HG03139 (cell line): ENCODE results near the gene TMEM131.

Experiments used
- ATAC-seq: cut with Tn5 transposase; IDR thresholded peaks from one replicate; pipeline ENCODE4 v1.9.1; 2021; ENCODE audit not compliant: unreplicated experiment

The TMEM131 gene

GRCh38 chr2:97769711-97770110, 226.0 kb downstream of the TMEM131 start:
- no peak for ATAC-seq

- no peak for ATAC-seq
Measured at GRCh38 chr2:97769308-97769707, 226.4 kb downstream of the TMEM131 start.

- ATAC-seq = no peak
Measured at GRCh38 chr2:97766567-97766966, 229.2 kb downstream of the TMEM131 start.

GRCh38 chr2:97765933-97766332, 229.8 kb downstream of the TMEM131 start:
- no peak for ATAC-seq

GRCh38 chr2:97764559-97765263, 231.0 kb downstream of the TMEM131 start:
- ATAC-seq = no peak

GRCh38 chr2:97763176-97763845, 232.4 kb downstream of the TMEM131 start:
- ATAC-seq = no peak

GRCh38 chr2:97761192-97761591, 234.6 kb downstream of the TMEM131 start:
- ATAC-seq = no peak

- ATAC-seq = no peak
Measured at GRCh38 chr2:97760480-97761049, 235.2 kb downstream of the TMEM131 start.

GRCh38 chr2:97759727-97760407, 235.9 kb downstream of the TMEM131 start:
- no peak for ATAC-seq

GRCh38 chr2:97758131-97758705, 237.5 kb downstream of the TMEM131 start:
- ATAC-seq = no peak

GRCh38 chr2:97757062-97757461, 238.7 kb downstream of the TMEM131 start:
- no peak for ATAC-seq

- ATAC-seq = no peak
Measured at GRCh38 chr2:97755491-97755890, 240.3 kb downstream of the TMEM131 start.

GRCh38 chr2:97754690-97755346, 240.9 kb downstream of the TMEM131 start:
- no peak for ATAC-seq

GRCh38 chr2:97752342-97753334, 243.1 kb downstream of the TMEM131 start:
- ATAC-seq = no peak

GRCh38 chr2:97751752-97752151, 244.0 kb downstream of the TMEM131 start:
- ATAC-seq = no peak

- no peak for ATAC-seq
Measured at GRCh38 chr2:97750017-97750416, 245.7 kb downstream of the TMEM131 start.

GRCh38 chr2:97749581-97749980, 246.2 kb downstream of the TMEM131 start:
- ATAC-seq = no peak

GRCh38 chr2:97747716-97748115, 248.0 kb downstream of the TMEM131 start:
- no peak for ATAC-seq

GRCh38 chr2:97747285-97747684, 248.5 kb downstream of the TMEM131 start:
- no peak for ATAC-seq
